ENCODE results near the gene COL16A1.

The COL16A1 gene

GRCh38 chr1:31705080-31705866 is 1.5 kb upstream of the COL16A1 start:
- DNase-seq = peak; percentile 69

GRCh38 chr1:31704271-31705079 is 658 bp upstream of the COL16A1 start:
- DNase-seq = no peak

GRCh38 chr1:31702836-31703404 is 897 bp downstream of the COL16A1 start:
- no peak for DNase-seq

GRCh38 chr1:31701091-31701736 is 2.6 kb downstream of the COL16A1 start:
- DNase-seq = no peak

GRCh38 chr1:31700468-31701090 is 3.2 kb downstream of the COL16A1 start:
- DNase-seq = no peak

- DNase-seq = peak; percentile 49
These were observed 4.4 kb downstream of the COL16A1 start for GRCh38 chr1:31699341-31699891.

GRCh38 chr1:31697369-31697984 is 6.3 kb downstream of the COL16A1 start:
- no peak for DNase-seq

- DNase-seq = no peak
These were observed 7.6 kb downstream of the COL16A1 start for GRCh38 chr1:31696242-31696641.

- DNase-seq = no peak
These were observed 8.5 kb downstream of the COL16A1 start for GRCh38 chr1:31695327-31695726.

GRCh38 chr1:31694964-31695313 is 8.9 kb downstream of the COL16A1 start:
- DNase-seq = no peak

- DNase-seq = no peak
These were observed 9.5 kb downstream of the COL16A1 start for GRCh38 chr1:31694069-31694963.

- no peak for DNase-seq
These were observed 10.6 kb downstream of the COL16A1 start for GRCh38 chr1:31693231-31693630.

- no peak for DNase-seq
These were observed 11.9 kb downstream of the COL16A1 start for GRCh38 chr1:31691951-31692350.

GRCh38 chr1:31691446-31691845 is 12.4 kb downstream of the COL16A1 start:
- no peak for DNase-seq

- no peak for DNase-seq
These were observed 12.9 kb downstream of the COL16A1 start for GRCh38 chr1:31690921-31691320.

- DNase-seq = no peak
These were observed 14.0 kb downstream of the COL16A1 start for GRCh38 chr1:31689854-31690253.

- no peak for DNase-seq
These were observed 14.4 kb downstream of the COL16A1 start for GRCh38 chr1:31689379-31689778.

- no peak for DNase-seq
These were observed 15.4 kb downstream of the COL16A1 start for GRCh38 chr1:31688233-31688918.

GRCh38 chr1:31687601-31688000 is 16.2 kb downstream of the COL16A1 start:
- no peak for DNase-seq

GRCh38 chr1:31685795-31686194 is 18.0 kb downstream of the COL16A1 start:
- DNase-seq = no peak
